Upper lobe of left lung (tissue), 4 donors: ENCODE results near the gene DYSF.

ENCODE experiments used
- CTCF ChIP-seq, 6 experiments: fragments of 450-650 bp in 4 of 6; fragments of 200-600 bp in 2 of 6; sonication (generic) in 2 of 6; IDR thresholded peaks; one replicate each; pipeline ENCODE4 v1.5.1; 2016 to 2019; ENCODE audit warnings: antibody characterized with exemption in 6 of 6
- POLR2A ChIP-seq, 4 donors: fragments of 450-650 bp; IDR thresholded peaks; one replicate each; pipeline ENCODE4 v1.5.1; 2016 to 2017; ENCODE audit warnings: antibody characterized with exemption in 4 of 4, mild to moderate bottlenecking in 2 of 4
- POLR2AphosphoS5 ChIP-seq, 2 donors: sonication (generic); formaldehyde crosslinking; IDR thresholded peaks; one replicate each; pipeline ENCODE4 v1.5.1; 2017; ENCODE audit warnings: antibody characterized with exemption in 2 of 2

- TF ChIP-seq CTCF (IDR thresholded peaks at IDR 0.05) (no peak), POLR2A (IDR thresholded peaks at IDR 0.05) (no peak), POLR2AphosphoS5 (IDR thresholded peaks at IDR 0.05) (no peak)
Measured at GRCh38 chr2:71722286-71722685, 268.9 kb downstream of the DYSF start.
